T-helper 2 cell (primary cell): ENCODE data around the gene LMF2.

ENCODE experiments used
- DNase-seq, 5 experiments: peaks; one replicate each; pipeline versions ENCODE4 v3.0.0 to v3.0.0-alpha.2; 2012 to 2022

Gene LMF2

DNA sequence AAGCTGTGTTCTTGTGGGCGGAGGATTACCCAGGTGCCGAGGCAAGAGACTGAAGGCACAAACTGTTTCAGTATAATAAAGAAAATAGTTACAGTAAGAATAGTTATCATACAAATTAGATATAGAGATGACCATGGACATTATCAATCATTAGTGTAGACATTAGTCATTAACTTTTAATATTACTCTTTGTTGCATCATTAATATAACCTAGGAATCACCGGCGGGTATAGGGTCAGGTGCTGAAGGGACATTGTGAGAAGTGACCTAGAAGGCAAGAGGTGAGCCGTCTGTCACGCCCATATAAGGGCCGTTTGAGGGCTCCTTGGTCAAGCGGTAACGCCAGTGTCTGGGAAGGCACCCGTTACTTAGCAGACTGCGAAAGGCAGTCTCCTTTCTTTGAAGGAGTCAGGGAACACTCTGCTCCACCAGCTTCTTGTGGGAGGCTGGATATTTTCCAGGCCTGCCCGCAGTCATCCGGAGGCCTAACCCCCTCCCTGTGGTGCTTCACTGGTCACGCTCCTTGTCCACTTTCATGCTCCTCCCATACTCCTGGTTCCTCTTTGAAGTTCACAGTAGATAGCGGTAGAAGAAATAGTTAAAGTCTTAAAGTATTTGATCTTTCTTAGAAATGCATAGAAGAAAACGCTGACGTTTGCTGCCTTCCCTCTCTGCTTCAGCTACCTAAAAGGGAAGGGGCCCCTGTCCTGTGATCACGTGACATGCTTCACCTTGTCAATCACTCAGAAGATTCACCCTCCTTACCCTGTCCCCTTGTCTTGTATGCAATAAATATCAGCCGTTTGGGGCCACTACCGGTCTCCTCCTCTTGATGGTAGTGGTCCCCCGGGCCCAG lies 26.6 kb upstream of the LMF2 start:
- DNase-seq = peak in 1 of 5 experiments; percentile 18

DNA sequence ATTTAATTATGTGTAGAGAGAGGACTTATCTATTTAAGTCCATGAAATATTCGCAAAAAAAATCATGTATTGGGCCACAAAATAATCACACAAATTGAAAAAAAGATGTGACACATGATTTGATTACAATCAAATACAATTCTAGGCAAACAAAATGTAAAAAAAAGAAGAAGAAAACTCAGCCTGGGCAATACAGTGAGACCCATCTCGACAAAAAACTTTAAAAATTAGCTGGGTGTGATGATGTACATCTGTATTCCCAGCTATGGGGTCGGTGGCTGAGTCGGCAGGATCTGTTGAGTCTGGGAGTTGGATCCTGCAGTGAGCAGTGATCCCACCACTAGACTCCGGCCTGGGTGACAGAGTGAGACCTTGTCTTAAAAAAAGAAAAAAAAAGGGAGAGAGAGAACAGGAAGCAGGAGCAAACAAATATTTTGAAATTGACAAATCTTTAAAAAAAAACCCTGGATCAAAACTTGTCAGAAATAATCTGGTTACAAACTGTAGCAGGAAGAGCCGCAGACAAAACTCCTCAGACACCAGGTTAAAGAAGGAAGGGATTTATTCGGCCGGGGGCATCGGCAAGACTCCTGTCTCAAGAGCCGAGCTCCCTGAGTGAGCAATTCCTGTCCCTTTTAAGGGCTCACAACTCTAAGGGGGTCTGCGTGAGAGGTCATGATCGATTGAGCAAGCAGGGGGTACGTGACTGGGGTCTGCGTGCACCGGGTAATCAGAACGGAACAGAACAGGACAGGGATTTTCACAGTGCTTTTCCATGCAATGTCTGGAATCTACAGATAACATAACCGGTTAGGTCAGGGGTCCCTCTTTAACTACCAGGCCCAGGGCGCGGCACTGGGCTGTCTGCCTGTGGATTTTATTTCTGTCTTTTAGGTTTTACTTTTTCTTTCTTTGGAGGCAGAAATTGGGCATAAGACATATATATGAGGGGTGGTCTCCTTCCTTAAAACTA lies 25.6 kb upstream of the LMF2 start:
- DNase-seq = no peak

DNA sequence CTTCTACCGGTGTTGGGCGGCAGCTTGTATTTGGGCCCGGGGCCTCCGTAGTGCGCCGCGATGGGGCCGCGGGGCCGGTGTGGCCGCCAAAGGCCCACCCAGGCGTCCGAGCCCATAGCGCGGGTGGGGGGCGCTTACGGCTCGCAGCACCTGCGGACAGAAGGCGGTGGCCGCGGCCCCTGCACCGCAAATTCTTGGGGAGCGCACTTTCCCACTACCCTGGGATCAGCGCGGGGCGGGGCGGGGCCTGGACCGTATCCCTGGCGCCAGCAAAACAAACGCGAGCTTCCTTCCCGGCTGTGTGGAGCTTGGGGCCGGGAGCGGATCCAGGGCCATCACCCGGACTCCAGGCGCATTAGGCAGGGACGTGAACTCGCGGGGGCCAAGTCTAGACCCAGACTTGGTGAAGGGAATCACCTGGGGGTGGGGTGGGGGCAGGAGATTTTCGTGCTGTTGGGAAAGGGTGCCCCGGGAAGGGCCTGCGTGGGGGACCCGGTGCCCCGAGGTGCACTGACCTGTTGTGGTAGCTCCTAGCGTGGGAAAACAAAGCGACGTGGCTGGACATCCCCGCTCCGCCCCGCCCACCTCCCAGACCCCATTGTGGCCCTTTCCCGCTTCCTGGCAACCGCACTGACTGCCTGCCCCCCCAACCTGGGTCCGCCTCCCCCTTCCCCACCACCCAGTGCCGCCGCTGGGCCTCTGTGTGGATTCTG lies 24.6 kb upstream of the LMF2 start:
- DNase-seq = peak in 1 of 5 experiments; percentile 13

DNA sequence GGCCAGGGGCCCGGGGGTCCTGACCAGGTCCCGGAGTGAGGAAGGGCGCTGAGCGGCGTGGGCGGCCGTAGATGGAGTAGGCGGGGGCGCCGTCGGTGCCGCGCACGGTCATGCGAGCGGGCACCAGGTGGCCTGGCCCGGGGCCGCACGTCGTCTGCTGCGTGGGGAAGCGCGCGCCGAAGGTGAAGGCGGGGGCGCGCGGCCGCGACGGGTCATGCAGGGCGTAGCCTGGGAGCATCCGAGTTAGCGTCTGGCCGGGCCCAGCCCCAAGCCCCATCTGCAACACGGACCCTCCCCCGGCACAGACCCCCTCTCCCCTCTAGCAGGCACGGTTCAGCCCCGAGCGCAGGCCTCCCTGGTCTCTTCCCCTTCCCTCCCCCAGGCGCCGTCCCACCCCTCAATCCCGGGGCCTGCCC lies 24.1 kb upstream of the LMF2 start:
- DNase-seq = peak in 4 of 5 experiments; percentile 46 to 87 (median 56)

DNA sequence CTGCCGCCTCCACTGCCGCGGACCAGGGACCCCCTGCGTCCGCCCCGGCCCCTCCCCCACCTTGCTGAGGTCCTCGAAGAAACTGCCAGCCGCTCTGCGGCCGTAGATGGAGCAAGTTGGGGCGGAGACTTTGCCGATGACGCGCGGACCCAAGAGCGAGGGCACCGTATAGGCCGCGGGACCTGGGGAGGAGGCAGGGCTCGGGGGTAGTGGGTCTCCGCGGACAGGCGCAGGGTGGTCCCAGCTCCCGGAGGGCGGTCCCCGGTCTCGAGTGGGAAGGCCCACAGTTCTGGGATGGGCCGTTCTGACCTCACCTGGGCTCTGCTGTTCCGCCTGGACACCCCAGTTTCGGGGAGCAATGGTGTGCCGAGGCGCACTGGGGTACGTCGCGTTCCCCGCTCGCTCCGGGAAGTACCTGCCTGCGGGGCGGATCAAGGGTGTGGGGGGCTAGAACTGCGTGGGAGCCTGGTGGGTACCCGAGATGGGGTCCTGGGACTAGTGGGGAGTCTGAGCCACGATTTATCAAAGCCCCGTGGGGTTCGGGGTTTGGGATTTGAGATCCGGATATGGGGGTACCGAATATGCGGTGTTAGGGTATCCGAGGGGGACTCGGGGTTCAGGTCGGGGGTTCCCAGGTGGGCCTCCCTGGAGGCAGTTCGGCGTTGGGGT lies 23.5 kb upstream of the LMF2 start:
- peak; percentile 44 to 93 (median 69) for DNase-seq

DNA sequence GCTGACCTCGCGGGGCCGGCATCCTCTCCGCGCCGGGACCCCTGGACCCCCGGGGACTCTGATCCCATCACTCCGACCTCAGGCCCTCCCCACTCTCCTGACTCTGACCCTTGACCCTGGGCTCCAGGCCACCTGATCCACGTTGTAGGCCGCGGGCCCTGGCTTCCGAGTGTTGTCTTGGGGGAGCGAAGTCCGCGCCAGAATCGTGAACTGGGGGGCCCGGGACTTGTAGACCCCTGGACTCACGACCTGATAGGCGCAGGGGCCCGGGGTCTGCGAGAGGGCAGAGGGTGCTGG lies 23.0 kb upstream of the LMF2 start:
- DNase-seq = no peak

DNA sequence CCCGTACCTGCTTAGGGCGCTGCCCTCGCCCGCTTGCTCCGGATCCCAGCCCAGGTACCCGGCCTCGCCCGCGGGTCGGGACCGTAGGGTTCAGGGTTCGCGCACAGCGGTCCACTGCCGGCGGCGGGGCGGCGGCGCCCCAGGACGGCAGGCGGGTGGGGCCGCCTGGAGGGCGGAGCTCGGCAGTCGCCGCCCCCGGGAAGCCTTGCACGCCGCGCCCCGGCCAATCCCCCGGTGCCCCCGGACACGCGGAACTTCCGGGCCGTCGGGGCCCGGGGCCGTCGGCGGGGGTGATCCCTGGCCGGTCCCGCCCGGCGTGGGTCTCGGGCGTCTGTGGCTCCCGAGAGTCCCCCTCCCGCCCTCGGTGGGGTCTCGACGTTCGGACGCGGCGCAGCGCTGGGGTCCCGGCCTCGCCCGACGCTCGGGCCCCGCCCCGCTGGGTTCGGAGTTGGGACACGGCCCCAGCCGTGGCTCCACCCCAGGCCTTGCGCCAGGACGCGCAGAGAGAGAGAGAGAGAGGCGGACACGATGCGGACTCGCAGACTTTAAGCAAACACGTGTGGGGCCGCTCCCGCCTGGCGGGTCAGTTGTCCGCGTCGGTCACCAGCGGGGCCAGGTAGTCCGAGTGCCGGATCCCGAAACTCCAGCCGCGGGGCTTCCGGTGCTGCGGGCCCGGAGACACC lies 22.5 kb upstream of the LMF2 start, which contains the start of gene TYMP:
Gene TYMP (minus strand): TSS at position 116 of the 683 bp plus-strand sequence. CDS start 303 bp downstream, outside the sequence.
- peak; percentile 47 to 83 (median 58) for DNase-seq

DNA sequence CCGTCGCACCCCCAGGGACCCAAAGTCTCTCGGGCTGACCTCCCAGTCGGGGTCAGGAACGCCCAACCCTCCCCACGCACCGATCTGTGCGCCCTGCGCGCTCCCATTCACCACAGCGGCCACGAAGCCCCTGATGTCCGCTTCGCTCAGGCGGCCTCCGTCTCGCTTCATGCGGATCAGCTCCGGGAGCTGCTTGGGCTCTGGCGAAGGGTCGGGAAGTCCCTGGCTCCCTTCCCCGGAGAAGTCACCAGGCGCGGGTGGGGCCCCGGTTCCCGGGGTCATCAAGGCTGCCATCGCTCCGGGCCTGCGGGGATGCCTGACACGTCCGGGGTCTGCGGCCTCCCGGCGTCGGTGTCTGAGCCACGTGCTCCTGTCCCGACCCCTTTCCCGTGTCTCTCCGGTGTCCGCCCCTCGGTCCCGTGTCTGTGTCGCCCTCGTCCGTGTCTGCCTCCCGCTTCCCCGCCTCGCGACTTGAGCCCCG lies 22.0 kb upstream of the LMF2 start:
- DNase-seq = peak in 1 of 5 experiments; percentile 27

DNA sequence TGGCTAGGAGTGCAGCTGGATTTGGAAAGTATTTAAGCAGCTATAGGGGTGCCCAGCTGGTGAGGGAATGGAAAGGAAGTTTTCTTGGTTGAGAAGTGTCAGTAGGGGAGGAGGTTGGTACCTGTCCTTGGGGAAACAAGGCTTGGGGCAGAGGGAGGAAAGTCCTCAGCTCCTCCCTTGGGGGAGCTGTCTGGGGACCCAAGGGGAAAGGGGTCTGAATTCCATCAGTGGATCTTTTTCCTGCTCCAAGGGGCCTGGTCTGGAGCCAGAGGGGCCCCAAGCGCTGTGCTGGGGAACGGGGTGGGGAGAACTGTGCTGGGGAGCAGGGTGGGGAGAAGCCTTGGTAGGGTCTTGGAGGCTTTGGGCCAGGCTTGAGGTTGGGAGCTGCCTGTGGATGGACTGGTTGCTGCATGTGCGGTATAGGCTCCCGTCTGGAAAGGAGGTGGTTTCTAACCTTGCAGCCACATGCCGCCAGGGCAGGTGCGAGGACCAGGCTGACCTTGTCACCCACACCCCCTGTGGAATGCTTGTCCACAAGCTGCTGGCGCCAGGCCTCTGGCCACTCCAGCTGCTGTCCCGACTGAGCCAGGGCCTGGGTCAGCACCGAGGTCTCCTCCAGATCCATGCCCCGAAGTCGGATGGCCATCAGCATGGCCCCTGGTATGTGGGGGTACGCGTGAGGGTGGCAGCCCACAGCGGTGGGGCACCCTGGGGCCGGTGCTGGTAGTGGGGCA lies 21.3 kb upstream of the LMF2 start:
- DNase-seq = no peak

DNA sequence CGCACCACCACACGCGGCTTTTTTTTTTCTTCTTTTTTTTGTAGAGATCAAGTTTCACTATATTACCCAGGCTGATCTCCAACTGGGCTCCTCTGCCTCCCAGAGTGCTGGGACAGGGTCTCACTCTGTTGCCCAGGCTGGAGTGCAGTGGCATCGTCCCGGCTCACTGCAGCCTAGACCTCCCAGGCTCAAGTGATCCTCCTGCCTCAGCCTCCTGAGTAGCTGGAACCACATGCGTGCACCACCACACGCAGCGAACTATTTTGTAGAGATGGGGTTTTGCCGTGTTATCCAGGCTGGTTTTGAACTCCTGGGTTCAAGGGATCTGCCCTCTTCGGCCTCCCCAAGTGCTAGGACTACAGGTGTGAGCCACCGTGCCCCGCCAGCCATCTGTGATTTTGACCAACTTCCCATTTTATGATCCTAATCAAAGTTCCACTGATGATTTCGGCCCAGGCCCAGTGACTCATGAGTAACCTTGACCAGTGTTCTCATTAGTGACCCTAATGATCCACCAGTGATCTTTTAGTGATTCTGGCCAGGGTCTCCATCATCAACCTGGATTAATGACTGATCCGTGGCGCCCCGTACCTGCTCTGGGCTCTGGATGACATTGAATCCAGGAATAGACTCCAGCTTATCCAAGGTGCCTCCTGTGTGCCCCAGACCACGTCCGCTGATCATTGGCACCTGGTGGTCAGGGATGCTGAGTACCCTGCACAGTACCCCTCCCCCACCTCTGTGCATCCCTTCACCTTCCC lies 20.6 kb upstream of the LMF2 start:
- DNase-seq = no peak

DNA sequence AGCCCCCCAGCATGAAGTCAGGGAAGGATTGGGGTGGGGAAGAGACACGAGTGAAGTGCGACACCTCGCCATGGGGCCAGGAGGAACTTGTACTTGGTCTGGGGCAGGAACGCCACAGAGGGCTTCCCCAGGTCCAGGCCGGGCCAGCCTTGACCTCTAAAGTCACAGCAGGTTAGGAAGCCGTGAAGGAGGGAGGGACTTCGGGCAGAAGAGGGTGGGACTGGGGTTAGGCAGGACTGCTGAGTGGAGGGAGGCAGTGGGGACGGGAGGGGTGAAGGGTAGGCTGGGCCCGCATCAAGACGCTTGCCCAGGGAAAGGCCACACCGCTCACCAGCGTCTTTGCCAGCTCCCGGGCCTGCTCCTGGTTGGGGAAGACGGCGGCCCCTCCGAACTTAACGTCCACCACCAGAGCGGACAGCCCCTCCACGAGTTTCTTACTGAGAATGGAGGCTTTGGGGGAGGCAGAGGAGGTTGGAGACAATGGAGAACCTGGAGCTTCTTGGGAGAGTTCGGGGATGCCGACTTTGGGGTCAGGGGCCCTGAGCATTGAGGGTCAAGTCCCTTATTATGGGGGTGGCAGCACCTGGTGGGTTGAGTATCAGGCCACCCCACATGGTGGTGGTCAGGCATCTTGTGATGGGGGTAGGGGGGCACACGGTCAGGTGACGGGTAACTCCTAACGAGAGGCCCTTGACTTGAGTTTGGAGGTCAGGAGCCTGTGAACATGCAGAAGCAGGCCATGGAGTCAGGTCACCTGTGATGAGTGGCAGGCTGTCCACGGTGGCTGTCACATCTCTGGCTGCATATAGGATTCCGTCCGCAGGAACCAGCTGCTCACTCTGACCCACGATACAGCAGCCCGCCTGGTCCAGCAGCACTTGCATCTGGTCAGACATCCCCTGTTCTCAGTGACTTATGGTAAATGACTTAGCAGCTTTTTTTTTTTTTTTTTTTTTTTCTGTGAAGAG lies 19.6 kb upstream of the LMF2 start:
- peak in 1 of 5 experiments; percentile 72 for DNase-seq

DNA sequence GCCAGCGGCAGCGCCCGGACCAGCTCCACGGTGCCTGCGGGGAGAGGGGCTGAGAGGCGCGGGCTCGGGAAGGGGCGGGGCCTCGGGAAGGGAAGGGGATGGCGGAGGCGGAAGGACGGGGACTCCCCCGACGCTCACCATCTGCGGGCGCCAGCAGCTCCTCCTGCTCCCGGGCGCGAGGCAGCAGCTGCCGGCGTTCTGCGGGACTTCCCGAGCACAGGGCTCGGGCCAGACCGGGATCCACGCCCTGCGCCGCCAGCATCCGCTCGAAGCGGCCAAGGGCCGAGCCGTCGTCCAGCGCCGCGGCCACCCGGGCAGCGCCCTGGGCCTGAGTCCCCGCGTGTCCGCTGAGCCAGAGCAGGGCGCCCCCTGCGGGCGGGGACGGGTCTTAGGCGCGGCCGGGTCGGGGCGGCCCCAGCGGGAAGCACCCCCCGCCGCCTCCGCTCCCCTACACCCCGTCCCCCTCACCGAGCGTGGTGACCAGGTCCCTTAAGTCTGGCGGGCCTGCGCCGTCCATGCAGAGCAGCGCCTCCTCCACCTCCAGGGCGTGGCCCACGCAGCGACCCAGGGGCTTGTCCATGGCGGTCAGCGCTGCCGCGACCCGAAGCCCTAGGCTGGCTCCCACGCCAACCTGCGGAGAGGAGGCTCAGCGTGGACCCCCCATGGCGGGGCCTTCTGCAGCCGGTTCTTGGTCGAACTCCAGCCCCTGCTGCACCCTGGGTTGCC lies 18.8 kb upstream of the LMF2 start:
- DNase-seq = peak; percentile 71 to 93 (median 80)

DNA sequence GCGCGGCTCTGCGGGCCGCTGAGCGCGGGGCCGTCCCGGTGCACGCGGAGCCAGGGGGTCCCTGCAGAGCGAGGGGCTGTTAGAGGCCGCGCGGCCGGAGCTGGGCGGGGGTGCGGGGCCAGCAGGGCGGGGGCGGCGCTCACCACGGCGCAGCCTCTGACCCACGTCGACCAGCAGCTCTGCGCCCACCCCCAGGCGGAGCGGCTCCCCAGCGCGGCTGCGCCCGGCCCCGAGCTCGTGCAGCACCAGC lies 18.3 kb upstream of the LMF2 start:
- no peak for DNase-seq

DNA sequence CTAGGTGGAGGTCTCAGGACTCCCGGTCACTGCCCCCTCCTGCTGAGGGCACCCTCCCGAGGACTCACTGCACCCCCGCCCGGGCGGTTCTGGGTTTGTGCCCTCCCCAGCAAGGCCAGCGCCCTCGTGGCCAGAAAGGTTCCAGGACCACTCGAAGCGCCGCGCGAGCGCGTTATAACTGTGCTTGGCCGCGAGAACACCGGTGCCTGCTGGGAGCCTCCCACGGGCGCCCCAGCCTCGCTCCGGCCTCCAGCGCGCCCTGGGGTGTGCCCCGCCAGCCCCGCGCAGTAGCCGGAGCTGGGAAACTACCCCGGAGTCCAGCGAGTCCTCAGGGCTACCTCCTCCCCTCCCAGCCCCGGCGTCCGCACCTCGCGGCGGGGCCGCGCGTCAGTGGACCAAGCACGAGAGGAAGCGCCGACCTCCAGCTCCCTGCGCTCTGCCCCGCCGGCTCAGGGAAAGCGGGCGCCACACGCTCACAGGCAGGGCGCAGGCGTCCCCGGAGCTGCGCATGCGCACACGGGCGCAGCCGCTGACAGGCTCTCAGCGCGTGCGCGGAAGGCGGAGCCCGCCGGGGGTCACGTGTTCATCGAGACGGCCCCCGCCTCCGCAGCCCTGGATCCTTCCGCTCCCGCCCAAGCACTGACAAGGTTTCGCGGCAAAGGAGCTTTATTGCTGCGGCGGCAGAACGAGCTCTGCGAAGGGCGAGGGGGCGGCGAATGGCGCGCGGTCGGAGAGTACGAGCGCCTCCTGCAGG lies 17.8 kb upstream of the LMF2 start, which contains the start of gene SCO2:
Gene SCO2 (minus strand): TSS at position 495 of the 754 bp plus-strand sequence. CDS start 1,187 bp downstream, outside the sequence.
- DNase-seq = peak; percentile 95 to 98 (median 96)

DNA sequence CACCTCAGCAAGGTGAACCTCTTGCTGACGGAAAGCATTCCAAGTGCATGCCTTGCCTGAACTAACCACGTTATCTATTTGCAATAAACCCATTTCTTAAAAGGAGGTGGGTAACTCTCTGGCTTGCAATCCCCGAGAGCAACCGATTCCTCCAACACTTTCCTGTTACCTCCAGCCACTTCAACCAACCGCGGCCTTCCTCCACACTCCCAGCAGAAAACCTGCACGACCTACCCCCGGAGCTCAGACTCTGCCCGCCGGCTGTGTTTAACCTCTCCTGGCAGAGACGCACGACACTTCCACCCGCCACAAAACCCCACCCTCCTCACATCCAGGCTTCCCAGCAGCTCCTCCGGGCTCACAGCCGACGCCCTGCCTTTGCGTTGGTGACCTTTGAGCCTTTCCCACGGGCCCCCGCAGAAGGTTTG lies 17.2 kb upstream of the LMF2 start:
- no peak for DNase-seq

DNA sequence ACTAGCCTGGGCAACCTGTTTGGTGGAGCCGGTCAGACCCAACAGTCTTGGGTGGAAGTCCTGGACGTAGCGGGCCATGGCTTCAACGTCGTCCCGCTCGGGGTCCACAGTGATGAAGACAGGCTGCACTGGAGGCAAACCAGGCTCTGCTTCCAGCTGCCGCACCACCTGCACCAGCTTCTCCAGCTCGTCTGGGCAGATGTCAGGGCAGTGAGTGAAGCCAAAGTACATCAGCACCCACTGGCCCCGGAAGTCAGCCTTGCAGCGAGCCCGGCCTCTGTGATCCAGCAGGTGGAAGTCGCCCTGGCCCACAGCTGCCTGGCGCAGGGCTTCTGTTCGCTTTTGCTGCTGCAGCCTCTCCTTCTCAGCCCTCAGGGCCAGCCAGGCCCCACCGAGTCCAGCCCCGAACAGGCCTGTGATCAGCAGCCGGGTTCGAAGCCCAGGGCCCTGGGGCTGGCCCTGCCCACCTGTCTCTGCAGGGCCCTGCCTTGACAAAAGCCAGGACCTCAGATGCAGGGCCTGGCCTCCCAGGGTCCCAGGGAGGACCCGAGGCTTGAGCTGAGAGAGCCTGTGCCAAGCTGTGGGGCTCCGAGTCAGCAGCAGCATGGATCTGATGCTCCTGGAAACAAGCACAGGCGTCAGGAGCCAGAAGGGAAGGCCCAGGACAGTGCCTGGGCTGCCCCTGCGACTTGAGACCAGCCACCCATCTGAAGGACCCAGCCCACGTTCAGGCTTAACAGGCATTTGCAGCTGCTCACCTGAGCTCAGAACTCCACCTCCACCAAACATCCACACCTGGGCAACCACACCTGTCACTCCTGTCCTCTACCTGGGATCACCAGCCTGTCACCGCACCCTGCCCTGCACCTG lies 16.5 kb upstream of the LMF2 start:
- no peak for DNase-seq
